ENCODE measurements around the gene PCNA. TPM values are rescaled to one million over a fixed set of nuclear protein-coding genes. Genes with fewer than 3 reads are reported as not detected.

PCNA gene
- total RNA-seq, 4 donors from 2014 or later = 39.4 to 47.0 (median 43.4) TPM

- no peak for TF ChIP-seq CTCF (IDR thresholded peaks at IDR 0.05)
- no peak for TF ChIP-seq POLR2A (IDR thresholded peaks at IDR 0.05)
- H3K4me3 ChIP-seq (ENCODE audit: low read depth, poor library complexity, severe bottlenecking) = no peak overlapping the region
- no peak for DNase-seq (ENCODE audit: low spot score in 2 of 2)
- WGBS, 2 donors = 83% methylated on average over 3 of the region's 3 CpGs
- intact Hi-C loops (cut with DNase I; ENCODE audit: low total_unique reads) = no loop called here
Measured at GRCh38 chr20:5153152-5153467, 33.4 kb upstream of the PCNA start.

- TF ChIP-seq CTCF (IDR thresholded peaks at IDR 0.05) = no peak
- no peak for TF ChIP-seq POLR2A (IDR thresholded peaks at IDR 0.05)
- intact Hi-C loops (cut with DNase I; ENCODE audit: low total_unique reads) = no loop called here
- H3K4me3 ChIP-seq (ENCODE audit: low read depth, poor library complexity, severe bottlenecking) = no peak overlapping the region
- DNase-seq (ENCODE audit: low spot score in 2 of 2) = no peak
- 81 to 84% methylated on average over 13 of the region's 13 CpGs for WGBS, 2 donors
Measured at GRCh38 chr20:5150226-5151076, 30.7 kb upstream of the PCNA start.

- WGBS, 2 donors = 85 to 88% methylated on average over 3 of the region's 3 CpGs
- intact Hi-C loops (cut with DNase I; ENCODE audit: low total_unique reads) = no loop called here
- no peak for TF ChIP-seq POLR2A (IDR thresholded peaks at IDR 0.05)
- TF ChIP-seq CTCF (IDR thresholded peaks at IDR 0.05) = no peak
- DNase-seq (ENCODE audit: low spot score in 2 of 2) = no peak
- H3K4me3 ChIP-seq (ENCODE audit: low read depth, poor library complexity, severe bottlenecking) = no peak overlapping the region
Measured at GRCh38 chr20:5149892-5150225, 30.1 kb upstream of the PCNA start.

- DNase-seq (ENCODE audit: low spot score in 2 of 2) = peak in 1 of 2 donors; percentile 36
- WGBS, 2 donors = 80 to 82% methylated on average over 6 of the region's 6 CpGs
Measured at GRCh38 chr20:5148581-5148980, 28.8 kb upstream of the PCNA start.

GRCh38 chr20:5146871-5147592, 27.3 kb upstream of the PCNA start:
- TF ChIP-seq CTCF (IDR thresholded peaks at IDR 0.05) (no peak), POLR2A (IDR thresholded peaks at IDR 0.05) (no peak)
- WGBS, 2 donors = 75 to 78% methylated on average over 2 of the region's 2 CpGs
- intact Hi-C loops (cut with DNase I; ENCODE audit: low total_unique reads) = no loop called here
- DNase-seq (ENCODE audit: low spot score in 2 of 2) = peak in 1 of 2 donors; percentile 8
- no peak overlapping the region for H3K4me3 ChIP-seq (ENCODE audit: low read depth, poor library complexity, severe bottlenecking)

More at GRCh38 chr20:5148581-5148980, 28.8 kb upstream of the PCNA start:
- no peak for TF ChIP-seq CTCF (IDR thresholded peaks at IDR 0.05)
- no peak for TF ChIP-seq POLR2A (IDR thresholded peaks at IDR 0.05)
- intact Hi-C loops (cut with DNase I; ENCODE audit: low total_unique reads) = no loop called here
- H3K4me3 ChIP-seq (ENCODE audit: low read depth, poor library complexity, severe bottlenecking) = no peak overlapping the region

All from lower leg skin (tissue), 4 donors.